GM12878 (cell line): Measurements from ENCODE around the gene OPTC. TPM values are rescaled to one million over a fixed set of nuclear protein-coding genes. Genes with fewer than 3 reads are reported as not detected.

Source experiments
- ATAC-seq: fragments of 200-7000 bp; cut with Tn5 transposase; 3 replicates; pipeline ENCODE4 v1.9.1; 2020; ENCODE audit warnings: mild to moderate bottlenecking, moderate library complexity
- BruUV-seq: library from RNA; stranded (reverse); fragments of 400-500 nt; replicated peaks from 2 replicates; lab custom pipeline; 2021; lab: Mats Ljungman, UMichigan
- CTCF ChIA-PET: fragments of 300-600 bp; sonication (Branson Sonifier 250); formaldehyde crosslinking; extraction: SDS; loops from one replicate; lab custom pipeline; 2021; ENCODE audit warnings: inconsistent platforms; lab: Yijun Ruan, JAX
- POLR2A ChIA-PET: fragments of 350-600 bp; formaldehyde crosslinking; extraction: SDS; loops from one replicate; lab custom pipeline; 2021; ENCODE audit warnings: inconsistent platforms; lab: Charles Lee
- RAD21 ChIA-PET: fragments of 300-600 bp; sonication (Branson Sonifier 250); formaldehyde crosslinking; loops from one replicate; lab custom pipeline; 2023; ENCODE audit warnings: antibody characterized with exemption; ENCODE audit not compliant: unreplicated experiment; lab: Charles Lee
- SMC1A ChIA-PET: fragments of 300-600 bp; sonication (Branson Sonifier 250); formaldehyde crosslinking; loops from one replicate; lab custom pipeline; 2023; ENCODE audit not compliant: unreplicated experiment, uncharacterized antibody; lab: Charles Lee
- DNase-seq: peaks from one replicate; pipeline ENCODE4 v3.0.0-alpha.2; 2011; ENCODE audit warnings: low read depth, low spot score
- FAIRE-seq: peaks from 3 replicates; lab custom pipeline; 2011; peaks lifted over from hg19 to GRCh38; lab: Jason Lieb, UNC
- H2AFZ ChIP-seq: 2 replicates; pipeline ENCODE4 v1.6.0; 2011; ENCODE audit warnings: low read depth, low read length, control low read depth; ENCODE audit not compliant: control insufficient read depth
- H3K27ac ChIP-seq: 2 replicates; pipeline ENCODE4 v1.5.1; 2011; ENCODE audit warnings: control low read depth; ENCODE audit not compliant: control insufficient read depth, insufficient read depth
- H3K27me3 ChIP-seq, 2 experiments: replicated peaks in 1 of 2; 2 replicates each; pipeline versions ENCODE4 v1.6.0 to v1.6.1; 2011; ENCODE audit warnings: low read length in 1 of 2; ENCODE audit not compliant: control insufficient read depth in 2 of 2, insufficient read depth in 2 of 2
- H3K36me3 ChIP-seq, 2 experiments: 2 replicates each; pipeline ENCODE4 v1.5.1; 2011; ENCODE audit warnings: low read length in 1 of 2; ENCODE audit not compliant: control insufficient read depth in 2 of 2, insufficient read depth in 2 of 2
- H3K4me1 ChIP-seq: 2 replicates; pipeline ENCODE4 v1.6.1; 2011; ENCODE audit warnings: mild to moderate bottlenecking, low read length, moderate library complexity, mixed read lengths; ENCODE audit not compliant: control insufficient read depth, insufficient read depth
- H3K4me2 ChIP-seq: 2 replicates; pipeline ENCODE4 v1.6.0; 2011; ENCODE audit warnings: control low read depth; ENCODE audit not compliant: control insufficient read depth, insufficient read depth
- H3K4me3 ChIP-seq: fragments of 200-600 bp; sonication (generic); 2 replicates; pipeline ENCODE4 v1.5.1; 2016
- H3K79me2 ChIP-seq: 2 replicates; pipeline ENCODE4 v1.6.0; 2011; ENCODE audit warnings: low read length; ENCODE audit not compliant: control insufficient read depth, insufficient read depth
- H3K9ac ChIP-seq: 2 replicates; pipeline ENCODE4 v1.8.0; 2011; ENCODE audit warnings: low read length, control low read depth, mixed read lengths; ENCODE audit not compliant: control insufficient read depth, insufficient read depth
- H3K9me3 ChIP-seq: replicated peaks from 3 replicates; pipeline ENCODE4 v1.5.1; 2011; ENCODE audit warnings: mild to moderate bottlenecking, low read length; ENCODE audit not compliant: control insufficient read depth, insufficient read depth
- H4K20me1 ChIP-seq: 2 replicates; pipeline ENCODE4 v1.6.0; 2011; ENCODE audit not compliant: control insufficient read depth, insufficient read depth
- BHLHE40 ChIP-seq, 2 experiments: fragments of 450-650 bp in 1 of 2; IDR thresholded peaks; 2 replicates each; pipeline ENCODE4 v1.6.1; 2011 to 2017; ENCODE audit warnings: low read depth in 2 of 2, borderline replicate concordance in 1 of 2, improper control_type of control experiment in 1 of 2, low read length in 1 of 2, mild to moderate bottlenecking in 1 of 2
- CREB1 ChIP-seq: IDR thresholded peaks from 2 replicates; pipeline ENCODE4 v1.6.1; 2012; ENCODE audit warnings: low read depth, mild to moderate bottlenecking, inconsistent platforms
- EGR1 ChIP-seq, 2 experiments: IDR thresholded peaks; 1 replicate in 1 of 2; 2 replicates in 1 of 2; pipeline ENCODE4 v1.6.1; 2011 to 2012; ENCODE audit warnings: low read depth in 2 of 2, low read length in 2 of 2, borderline replicate concordance in 1 of 2, mild to moderate bottlenecking in 1 of 2, moderate library complexity in 1 of 2
- FOS ChIP-seq: IDR thresholded peaks from 3 replicates; pipeline ENCODE4 v1.6.1; 2011; ENCODE audit warnings: borderline replicate concordance; ENCODE audit not compliant: insufficient read length; ENCODE audit errors: extremely low read depth
- FOXK2 ChIP-seq: fragments of 450-650 bp; IDR thresholded peaks from 2 replicates; pipeline ENCODE4 v1.6.1; 2017; ENCODE audit warnings: mild to moderate bottlenecking, moderate library complexity
- GATAD2B ChIP-seq: fragments of 450-650 bp; conservative IDR thresholded peaks from 2 replicates; pipeline ENCODE4 v1.6.1; 2017; ENCODE audit warnings: low read depth, mild to moderate bottlenecking, moderate library complexity
- IRF4 ChIP-seq: IDR thresholded peaks from 2 replicates; pipeline ENCODE4 v1.6.1; 2011; ENCODE audit warnings: low read depth, low read length
- JUNB ChIP-seq: IDR thresholded peaks from 2 replicates; pipeline ENCODE4 v1.6.1; 2016; ENCODE audit warnings: antibody characterized with exemption, mild to moderate bottlenecking
- KLF5 ChIP-seq: fragments of 450-650 bp; IDR thresholded peaks from 2 replicates; pipeline ENCODE4 v1.6.1; 2014; ENCODE audit warnings: mild to moderate bottlenecking; ENCODE audit not compliant: partially characterized antibody
- MTA2 ChIP-seq: fragments of 450-650 bp; IDR thresholded peaks from 2 replicates; pipeline ENCODE4 v1.6.1; 2016; ENCODE audit warnings: low read depth, mild to moderate bottlenecking, moderate library complexity
- NR2F1 ChIP-seq: fragments of 450-650 bp; conservative IDR thresholded peaks from 2 replicates; pipeline ENCODE4 v1.6.1; 2017; ENCODE audit warnings: mild to moderate bottlenecking
- RFX5 ChIP-seq: IDR thresholded peaks from 2 replicates; pipeline ENCODE4 v1.6.1; 2011; ENCODE audit warnings: low read depth, low read length, improper control_type of control experiment
- SMAD1 ChIP-seq: fragments of 450-650 bp; IDR thresholded peaks from 2 replicates; pipeline ENCODE4 v1.6.1; 2018; ENCODE audit warnings: mild to moderate bottlenecking, low read depth; ENCODE audit not compliant: partially characterized antibody
- SREBF2 ChIP-seq: IDR thresholded peaks from 2 replicates; pipeline ENCODE4 v1.6.1; 2012; ENCODE audit warnings: mild to moderate bottlenecking, low read length
- SRF ChIP-seq, 2 experiments: IDR thresholded peaks; 2 replicates each; pipeline ENCODE4 v1.6.1; 2011; ENCODE audit warnings: low read depth in 2 of 2, low read length in 2 of 2, mild to moderate bottlenecking in 1 of 2, moderate library complexity in 1 of 2
- ZBTB33 ChIP-seq: fragments of 450-650 bp; IDR thresholded peaks from 2 replicates; pipeline ENCODE4 v1.6.1; 2017; ENCODE audit warnings: mild to moderate bottlenecking
- ZZZ3 ChIP-seq: IDR thresholded peaks from 2 replicates; pipeline ENCODE4 v1.6.1; 2011; ENCODE audit warnings: low read depth; ENCODE audit not compliant: control insufficient read depth, insufficient read length
- WGBS: methylation state at CpG from one replicate; pipeline ENCODE4 v1.1.6; 2016; ENCODE audit warnings: low lambda C conversion rate; ENCODE audit not compliant: insufficient replicate concordance, insufficient coverage; ENCODE audit errors: missing lambda C conversion rate; 5-methylcytosine and 5-hydroxymethylcytosine counted together
- in situ Hi-C: fragments of 300-500 bp; cut with MboI; formaldehyde crosslinking; loops from 9 replicates; pipeline ENCODE4 v1.14.3; 2018; ENCODE audit warnings: mixed read lengths
- intact Hi-C: fragments of 100-400 bp; cut with micrococcal nuclease; formaldehyde crosslinking; loops from one replicate; pipeline ENCODE4 v1.14.2; 2022; ENCODE audit not compliant: unreplicated experiment
- polyA plus RNA-seq, 11 experiments: library from polyadenylated mRNA; depleted of rRNA in 4 of 11; unstranded in 6 of 11; stranded (reverse) in 5 of 11; fragments of >200 nt; fragmentation: Nextera tagmentation in 4 of 11; fragmentation: Illumina TruSeq in 1 of 11; extraction: Ambion mirVana in 4 of 11; extraction: Trizol in 1 of 11; gene quantifications; 1 replicate in 1 of 11; 2 replicates in 10 of 11; pipeline versions ENCODE4 v1.2.1 to v1.2.3, GENCODE V29; 2011 to 2016; ENCODE audit warnings: inconsistent platforms in 2 of 11, missing spikeins in 2 of 11, low read depth in 1 of 11
- total RNA-seq, 4 experiments: library from RNA; depleted of rRNA in 3 of 4; stranded (reverse); fragments of >200 nt in 3 of 4; fragmentation: Illumina TruSeq in 1 of 4; extraction: Trizol in 1 of 4; gene quantifications; 2 replicates each; pipeline versions ENCODE4 v1.2.1 to v1.2.3, GENCODE V29; 2013 to 2021
- TF ChIP-seq, protein P1 (sequence below), 3 experiments: IDR thresholded peaks in 2 of 3; conservative IDR thresholded peaks in 1 of 3; 2 replicates each; pipeline ENCODE4 v1.5.1; 2011; ENCODE audit warnings: low read depth in 3 of 3, low read length in 3 of 3, mild to moderate bottlenecking in 3 of 3, control low read depth in 2 of 3, moderate library complexity in 2 of 3, inconsistent platforms in 1 of 3, mixed read lengths in 1 of 3; ENCODE audit not compliant: control insufficient read depth in 2 of 3, insufficient read depth in 1 of 3; ENCODE audit errors: extremely low read depth in 1 of 3
- TF ChIP-seq, protein P2 (sequence below): fragments of 450-650 bp; IDR thresholded peaks from 2 replicates; pipeline ENCODE4 v1.6.1; 2016; ENCODE audit warnings: mild to moderate bottlenecking

OPTC gene
- total and polyA plus RNA-seq, 10 of the 15 experiments (the other 5 are each of a cell fraction or from before 2014, with no cell fraction given), result not detected

DNA sequence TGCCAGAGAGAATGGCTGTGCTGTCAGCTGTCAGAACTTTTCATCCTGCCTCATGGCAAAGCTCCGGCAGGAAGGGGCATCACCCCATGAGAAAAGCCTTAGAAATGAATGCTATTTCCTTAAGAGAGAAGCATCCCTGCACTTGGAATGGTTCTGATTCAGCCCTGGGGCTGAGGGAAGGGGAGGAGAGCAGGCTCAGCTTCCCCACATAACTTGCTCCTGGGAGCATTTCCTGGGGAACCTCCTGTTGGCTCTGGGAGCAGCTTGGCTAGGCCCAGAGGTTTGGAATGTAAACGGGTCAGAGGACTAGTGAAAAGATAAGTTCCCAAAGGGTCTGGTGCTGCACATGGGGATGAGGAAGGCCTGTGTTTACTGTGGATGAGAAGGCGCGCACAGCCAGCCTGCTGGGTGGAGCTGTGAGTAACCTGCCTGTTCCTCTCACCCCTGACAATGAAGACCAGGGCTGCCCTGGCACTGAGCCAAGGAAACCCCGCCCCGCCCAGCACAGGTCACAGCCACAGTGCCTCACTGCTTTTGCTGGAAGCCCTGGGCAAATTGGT, 13.3 kb upstream of the OPTC start:
- H3K79me2 ChIP-seq, result no peaks in the 10 kb centered on the region
- FAIRE-seq, result no peak
- ChIA-PET RAD21 (interaction anchor here (0.6 to 2.7 kb wide), 6 partner anchors 14 to 389 kb away, joined by 3 to 11 read pairs (median 4); no protein-coding TSS in a partner anchor), POLR2A (no interaction called here), SMC1A (interaction anchor here (0.9 to 2.2 kb wide), 8 partner anchors 8 to 140 kb away, joined by 3 to 5 read pairs (median 4); no protein-coding TSS in a partner anchor), CTCF (interaction anchor here (0.7 to 8.2 kb wide), 6 partner anchors 7 to 441 kb away, joined by 3 to 80 read pairs (median 6); no protein-coding TSS in a partner anchor)
- intact Hi-C loops (no loop called here), in situ Hi-C loops (no loop called here)
- H3K36me3 ChIP-seq, result no peaks in the 10 kb centered on the region
- no TSS peak for BruUV-seq
- ATAC-seq, result peak; percentile 50
- no peak for DNase-seq
- H3K4me3 ChIP-seq, result no peak overlapping the region
- peaks cover 9% of the 10 kb centered on the region; the same call in 1 of the 2 replicates for H3K4me1 ChIP-seq
- no peak overlapping the region for H3K27ac ChIP-seq
- 23% methylated on average over 6 of the region's 6 CpGs for WGBS
- TF ChIP-seq KLF5, result no peak
- TF ChIP-seq ZBTB33, result no peak
- TF ChIP-seq BHLHE40 (IDR thresholded peaks at IDR 0.05; ENCODE audit: borderline replicate concordance in 1 of 2, low read depth in 2 of 2, low read length in 1 of 2), result peak in 1 of 2 experiments; percentile 15; a peak in 1 of 4 replicates
- no peak for TF ChIP-seq GATAD2B
- TF ChIP-seq, protein P1, sequence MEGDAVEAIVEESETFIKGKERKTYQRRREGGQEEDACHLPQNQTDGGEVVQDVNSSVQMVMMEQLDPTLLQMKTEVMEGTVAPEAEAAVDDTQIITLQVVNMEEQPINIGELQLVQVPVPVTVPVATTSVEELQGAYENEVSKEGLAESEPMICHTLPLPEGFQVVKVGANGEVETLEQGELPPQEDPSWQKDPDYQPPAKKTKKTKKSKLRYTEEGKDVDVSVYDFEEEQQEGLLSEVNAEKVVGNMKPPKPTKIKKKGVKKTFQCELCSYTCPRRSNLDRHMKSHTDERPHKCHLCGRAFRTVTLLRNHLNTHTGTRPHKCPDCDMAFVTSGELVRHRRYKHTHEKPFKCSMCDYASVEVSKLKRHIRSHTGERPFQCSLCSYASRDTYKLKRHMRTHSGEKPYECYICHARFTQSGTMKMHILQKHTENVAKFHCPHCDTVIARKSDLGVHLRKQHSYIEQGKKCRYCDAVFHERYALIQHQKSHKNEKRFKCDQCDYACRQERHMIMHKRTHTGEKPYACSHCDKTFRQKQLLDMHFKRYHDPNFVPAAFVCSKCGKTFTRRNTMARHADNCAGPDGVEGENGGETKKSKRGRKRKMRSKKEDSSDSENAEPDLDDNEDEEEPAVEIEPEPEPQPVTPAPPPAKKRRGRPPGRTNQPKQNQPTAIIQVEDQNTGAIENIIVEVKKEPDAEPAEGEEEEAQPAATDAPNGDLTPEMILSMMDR (IDR thresholded peaks at IDR 0.05 in 2 of 3, conservative IDR thresholded peaks at IDR 0.05 in 1 of 3; ENCODE audit: control insufficient read depth in 2 of 3, extremely low read depth in 1 of 3, insufficient read depth in 1 of 3, low read depth in 3 of 3, low read length in 3 of 3), result 0 out of 6 replicates have a peak, but pooled peaks of 1 of the 3 experiments have one; percentile 0
- TF ChIP-seq FOS, result no peak
- no peak for TF ChIP-seq IRF4
- no peak for TF ChIP-seq CREB1
- TF ChIP-seq MTA2, result no peak
- TF ChIP-seq, protein P2, sequence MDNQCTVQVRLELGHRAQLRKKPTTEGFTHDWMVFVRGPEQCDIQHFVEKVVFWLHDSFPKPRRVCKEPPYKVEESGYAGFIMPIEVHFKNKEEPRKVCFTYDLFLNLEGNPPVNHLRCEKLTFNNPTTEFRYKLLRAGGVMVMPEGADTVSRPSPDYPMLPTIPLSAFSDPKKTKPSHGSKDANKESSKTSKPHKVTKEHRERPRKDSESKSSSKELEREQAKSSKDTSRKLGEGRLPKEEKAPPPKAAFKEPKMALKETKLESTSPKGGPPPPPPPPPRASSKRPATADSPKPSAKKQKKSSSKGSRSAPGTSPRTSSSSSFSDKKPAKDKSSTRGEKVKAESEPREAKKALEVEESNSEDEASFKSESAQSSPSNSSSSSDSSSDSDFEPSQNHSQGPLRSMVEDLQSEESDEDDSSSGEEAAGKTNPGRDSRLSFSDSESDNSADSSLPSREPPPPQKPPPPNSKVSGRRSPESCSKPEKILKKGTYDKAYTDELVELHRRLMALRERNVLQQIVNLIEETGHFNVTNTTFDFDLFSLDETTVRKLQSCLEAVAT, result no peak
- TF ChIP-seq JUNB, result no peak
- TF ChIP-seq FOXK2, result no peak
- peak; percentile 75 for TF ChIP-seq SMAD1
- no peak for TF ChIP-seq ZZZ3
- TF ChIP-seq RFX5, result no peak
- TF ChIP-seq EGR1 (IDR thresholded peaks at IDR 0.05; ENCODE audit: borderline replicate concordance in 1 of 2, low read depth in 2 of 2, low read length in 2 of 2), result no peak
- no peak for TF ChIP-seq NR2F1
- no peak for TF ChIP-seq SRF (IDR thresholded peaks at IDR 0.05; ENCODE audit: low read depth in 2 of 2, low read length in 2 of 2)
- TF ChIP-seq SREBF2, result no peak
- no peak overlapping the region for H2AFZ ChIP-seq
- H3K9ac ChIP-seq, result no peak overlapping the region
- H4K20me1 ChIP-seq, result no peaks in the 10 kb centered on the region
- H3K9me3 ChIP-seq, result no peaks in the 10 kb centered on the region
- H3K27me3 ChIP-seq, result peaks cover 0 to 2% of the 10 kb centered on the region in 2 experiments; a peak in 1 of 4 replicates
- H3K4me2 ChIP-seq, result no peak overlapping the region
